ENCODE data around the gene PIEZO1.

Gene PIEZO1

DNA sequence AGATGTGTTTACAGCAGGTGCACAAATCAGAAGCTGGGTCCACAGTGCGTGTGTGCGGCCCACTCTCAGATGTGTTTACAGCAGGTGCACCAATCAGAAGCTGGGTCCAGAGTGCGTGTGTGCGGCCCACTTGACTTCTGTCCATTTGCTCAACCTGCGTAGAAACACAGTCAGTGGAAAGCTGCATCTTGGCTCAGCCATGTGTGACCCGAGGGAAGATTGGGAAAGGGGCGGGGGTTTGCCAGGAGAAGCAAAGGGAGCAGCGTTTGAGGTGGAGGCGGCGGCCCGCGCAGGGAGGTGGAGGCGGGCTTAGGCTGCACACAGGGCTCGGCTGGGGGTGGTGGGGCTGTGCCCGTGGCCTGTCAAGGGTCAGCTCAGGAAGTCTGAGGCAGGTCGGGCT is 74.5 kb downstream of the PIEZO1 start:
- ChIA-PET CTCF (interaction anchor here (1.2 to 5.5 kb wide), 3 partner anchors 27 to 70 kb away, joined by 3 to 23 read pairs (median 3); no protein-coding TSS in a partner anchor), POLR2A (no interaction called here)
- TF ChIP-seq, protein P1, sequence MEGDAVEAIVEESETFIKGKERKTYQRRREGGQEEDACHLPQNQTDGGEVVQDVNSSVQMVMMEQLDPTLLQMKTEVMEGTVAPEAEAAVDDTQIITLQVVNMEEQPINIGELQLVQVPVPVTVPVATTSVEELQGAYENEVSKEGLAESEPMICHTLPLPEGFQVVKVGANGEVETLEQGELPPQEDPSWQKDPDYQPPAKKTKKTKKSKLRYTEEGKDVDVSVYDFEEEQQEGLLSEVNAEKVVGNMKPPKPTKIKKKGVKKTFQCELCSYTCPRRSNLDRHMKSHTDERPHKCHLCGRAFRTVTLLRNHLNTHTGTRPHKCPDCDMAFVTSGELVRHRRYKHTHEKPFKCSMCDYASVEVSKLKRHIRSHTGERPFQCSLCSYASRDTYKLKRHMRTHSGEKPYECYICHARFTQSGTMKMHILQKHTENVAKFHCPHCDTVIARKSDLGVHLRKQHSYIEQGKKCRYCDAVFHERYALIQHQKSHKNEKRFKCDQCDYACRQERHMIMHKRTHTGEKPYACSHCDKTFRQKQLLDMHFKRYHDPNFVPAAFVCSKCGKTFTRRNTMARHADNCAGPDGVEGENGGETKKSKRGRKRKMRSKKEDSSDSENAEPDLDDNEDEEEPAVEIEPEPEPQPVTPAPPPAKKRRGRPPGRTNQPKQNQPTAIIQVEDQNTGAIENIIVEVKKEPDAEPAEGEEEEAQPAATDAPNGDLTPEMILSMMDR (IDR thresholded peaks at IDR 0.05; ENCODE audit: control extremely low read depth, extremely low read depth, low read depth, missing control alignments) = no peak
- DNase-seq (ENCODE audit: extremely low spot score) = no peak

DNA sequence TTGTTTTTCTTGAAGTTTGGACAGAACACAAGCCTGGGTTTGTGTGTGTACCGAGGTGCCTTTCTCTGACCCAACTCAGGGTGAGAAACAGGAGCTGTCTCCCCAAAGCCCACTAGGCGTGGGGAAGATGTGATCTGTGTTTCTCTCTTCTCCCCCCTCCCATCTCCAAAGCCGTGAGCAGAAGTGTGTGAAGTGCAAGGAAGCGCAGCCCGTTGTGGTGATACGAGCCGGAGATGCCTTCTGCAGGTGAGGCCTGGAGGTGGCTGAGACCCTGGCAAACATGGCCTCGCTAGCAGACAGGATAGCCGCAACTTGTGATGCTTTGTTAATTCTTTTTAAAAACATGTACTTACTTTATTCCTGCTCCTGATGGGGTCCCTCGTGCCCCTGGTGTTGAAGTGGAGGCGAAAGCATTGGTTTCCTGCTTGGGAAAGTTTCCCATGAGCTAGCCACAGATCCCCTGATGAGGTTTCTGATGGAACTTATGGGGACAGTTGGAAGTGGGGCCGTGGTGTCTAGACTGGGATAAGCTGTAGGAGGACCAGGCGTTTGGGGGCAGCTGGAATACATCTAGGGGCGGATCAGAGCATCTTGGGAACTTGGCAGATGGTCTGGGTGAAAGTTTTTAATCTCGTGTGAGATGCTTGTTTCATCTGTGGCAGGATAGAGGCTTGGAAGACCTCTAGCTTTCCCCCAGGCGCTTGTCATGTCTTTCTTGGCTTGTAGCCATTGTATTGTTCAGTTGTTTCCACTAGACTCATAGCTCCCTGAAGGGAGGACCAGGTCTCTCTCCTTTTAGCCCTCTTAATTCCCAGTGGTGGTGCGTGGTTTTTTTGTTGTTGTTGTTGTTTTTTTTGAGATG is 77.8 kb downstream of the PIEZO1 start:
- no peak for DNase-seq (ENCODE audit: extremely low spot score)
- CTCF ChIA-PET = interaction anchor here (0.9 to 5.5 kb wide), 5 partner anchors 8 to 146 kb away, joined by 3 to 23 read pairs (median 4); partner anchors contain the start of gene MVD
- POLR2A ChIA-PET = interaction anchor here (0.6 kb wide), 1 partner anchor 39 kb away, joined by 3 read pairs; no protein-coding TSS in a partner anchor
- TF ChIP-seq, protein P1 (IDR thresholded peaks at IDR 0.05; ENCODE audit: control extremely low read depth, extremely low read depth, low read depth, missing control alignments) = no peak

DNA sequence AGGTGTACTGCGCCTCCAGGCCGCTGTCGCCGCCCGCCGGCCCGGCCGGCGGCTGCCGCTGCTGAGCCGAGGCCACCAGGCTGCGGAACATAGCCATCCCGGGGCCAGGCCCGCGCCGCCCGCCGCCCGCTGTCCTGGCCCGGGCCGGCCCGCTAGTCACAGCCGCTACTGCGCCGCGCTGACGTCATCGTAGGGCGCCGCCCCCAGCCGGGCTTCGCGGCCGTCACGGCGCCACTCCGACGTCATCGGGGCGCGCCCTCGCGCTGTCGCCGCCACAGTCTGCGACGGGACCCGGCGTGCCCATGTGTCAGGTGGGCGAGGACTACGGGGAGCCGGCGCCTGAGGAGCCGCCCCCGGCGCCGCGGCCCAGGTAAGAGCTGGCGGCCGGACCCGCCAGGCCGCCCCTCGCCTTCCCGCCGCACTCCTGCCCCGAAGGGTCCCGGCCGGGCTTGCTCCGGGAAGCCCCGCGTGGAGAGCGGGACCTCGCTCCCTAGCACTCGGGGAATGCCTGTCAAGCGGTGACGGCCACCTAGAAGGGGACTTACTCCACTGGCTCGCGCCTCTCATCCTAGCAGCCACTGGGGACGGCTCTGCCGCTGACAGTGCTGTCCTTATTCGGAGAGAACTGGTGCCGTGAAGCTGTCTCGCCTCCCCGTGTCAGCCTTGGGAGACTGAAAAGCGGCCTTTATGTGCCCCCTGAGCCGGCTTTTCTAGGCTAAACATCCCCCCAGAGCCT is 78.6 kb downstream of the PIEZO1 start, which contains the start of the genes CTU2 and RNF166:
Gene CTU2 (plus strand): TSS at position 275 of the 736 bp plus-strand sequence. CDS start 28 bp downstream, at position 303.
Gene RNF166 (minus strand): TSS at position 180 of the 736 bp plus-strand sequence. CDS start 83 bp downstream, at position 97.
- ChIA-PET CTCF (interaction anchor here (1.0 to 5.5 kb wide), 6 partner anchors 9 to 73 kb away, joined by 3 to 23 read pairs (median 4); partner anchors contain the start of gene MVD), POLR2A (interaction anchor here (0.6 kb wide), 1 partner anchor 39 kb away, joined by 3 read pairs; no protein-coding TSS in a partner anchor)
- TF ChIP-seq, protein P1 (IDR thresholded peaks at IDR 0.05; ENCODE audit: control extremely low read depth, extremely low read depth, low read depth, missing control alignments) = no peak
- peak; percentile 98 for DNase-seq (ENCODE audit: extremely low spot score)

DNA sequence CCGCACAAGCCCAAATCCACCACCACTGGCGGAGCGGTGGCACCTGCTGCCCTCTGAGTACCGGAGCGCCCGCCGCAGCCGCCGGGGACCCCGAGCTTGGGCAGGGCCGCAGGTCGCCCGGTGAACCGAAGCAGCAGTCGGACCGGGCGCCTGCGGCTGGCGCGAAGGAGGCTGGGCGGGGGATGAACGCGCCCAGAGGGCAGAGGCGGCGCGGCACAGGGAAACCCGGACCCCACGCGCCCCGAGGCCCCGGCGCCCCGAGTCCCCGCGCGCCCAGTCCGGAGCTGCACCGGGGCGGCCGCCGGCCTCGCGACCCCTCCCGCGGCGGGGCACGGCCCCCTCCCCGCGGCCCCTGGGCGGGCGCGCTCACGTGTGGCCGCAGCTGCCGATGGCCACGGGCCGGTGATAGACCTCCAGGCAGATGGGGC is 79.2 kb downstream of the PIEZO1 start:
- CTCF ChIA-PET = interaction anchor here (1.0 to 2.4 kb wide), 4 partner anchors 17 to 43 kb away, joined by 3 to 12 read pairs (median 4); partner anchors contain the start of genes MVD and SNAI3
- TF ChIP-seq, protein P1 (IDR thresholded peaks at IDR 0.05; ENCODE audit: control extremely low read depth, extremely low read depth, low read depth, missing control alignments) = no peak
- POLR2A ChIA-PET = no interaction called here
- DNase-seq (ENCODE audit: extremely low spot score) = no peak

DNA sequence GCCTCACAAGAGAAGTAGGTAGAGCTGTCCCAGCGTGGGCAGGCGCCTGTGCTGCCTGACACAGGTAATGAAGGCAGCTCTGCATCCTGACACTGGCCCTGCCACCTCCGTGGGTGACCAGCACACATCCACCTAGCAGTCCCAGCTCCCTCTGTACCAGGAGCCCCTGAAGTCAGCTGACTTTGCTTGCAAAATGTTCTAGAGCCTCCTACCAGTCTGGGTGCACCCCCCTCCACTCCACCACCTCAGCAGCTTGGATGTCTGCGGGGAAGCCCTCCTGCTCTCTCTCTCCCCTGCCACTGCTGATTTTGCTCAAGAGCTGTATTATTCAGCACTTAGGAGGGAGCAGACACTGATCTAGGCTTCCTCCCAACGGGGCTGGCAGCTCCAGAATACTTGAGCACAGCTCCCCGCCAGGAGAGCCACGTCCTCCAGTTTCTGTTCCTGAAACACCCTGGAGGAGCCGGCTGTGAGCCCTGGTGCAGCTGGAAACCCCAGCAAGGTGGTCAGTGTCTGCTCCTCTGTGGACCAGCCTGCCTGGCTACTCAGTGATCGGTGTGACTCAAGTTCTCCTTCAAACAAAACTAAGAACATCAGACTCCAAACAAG is 79.8 kb downstream of the PIEZO1 start:
- CTCF ChIA-PET = interaction anchor here (0.8 to 2.4 kb wide), 6 partner anchors 16 to 42 kb away, joined by 3 to 12 read pairs (median 4); partner anchors contain the start of genes MVD and SNAI3
- POLR2A ChIA-PET = no interaction called here
- no peak for DNase-seq (ENCODE audit: extremely low spot score)
- TF ChIP-seq, protein P1 (IDR thresholded peaks at IDR 0.05; ENCODE audit: control extremely low read depth, extremely low read depth, low read depth, missing control alignments) = no peak

Data from GM10248 (cell line).